LNCAP (cell line): ENCODE results near the gene MEIS2.

Source experiments
- TF ChIP-seq, protein P1 (sequence below): fragments of 450-650 bp; IDR thresholded peaks from 2 replicates; pipeline ENCODE4 v1.5.1; 2017; ENCODE audit warnings: mild to moderate bottlenecking

The MEIS2 gene

GRCh38 chr15:37137221-37137620 is 36.9 kb upstream of the MEIS2 start:
- TF ChIP-seq, protein P1, sequence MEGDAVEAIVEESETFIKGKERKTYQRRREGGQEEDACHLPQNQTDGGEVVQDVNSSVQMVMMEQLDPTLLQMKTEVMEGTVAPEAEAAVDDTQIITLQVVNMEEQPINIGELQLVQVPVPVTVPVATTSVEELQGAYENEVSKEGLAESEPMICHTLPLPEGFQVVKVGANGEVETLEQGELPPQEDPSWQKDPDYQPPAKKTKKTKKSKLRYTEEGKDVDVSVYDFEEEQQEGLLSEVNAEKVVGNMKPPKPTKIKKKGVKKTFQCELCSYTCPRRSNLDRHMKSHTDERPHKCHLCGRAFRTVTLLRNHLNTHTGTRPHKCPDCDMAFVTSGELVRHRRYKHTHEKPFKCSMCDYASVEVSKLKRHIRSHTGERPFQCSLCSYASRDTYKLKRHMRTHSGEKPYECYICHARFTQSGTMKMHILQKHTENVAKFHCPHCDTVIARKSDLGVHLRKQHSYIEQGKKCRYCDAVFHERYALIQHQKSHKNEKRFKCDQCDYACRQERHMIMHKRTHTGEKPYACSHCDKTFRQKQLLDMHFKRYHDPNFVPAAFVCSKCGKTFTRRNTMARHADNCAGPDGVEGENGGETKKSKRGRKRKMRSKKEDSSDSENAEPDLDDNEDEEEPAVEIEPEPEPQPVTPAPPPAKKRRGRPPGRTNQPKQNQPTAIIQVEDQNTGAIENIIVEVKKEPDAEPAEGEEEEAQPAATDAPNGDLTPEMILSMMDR: no peak

GRCh38 chr15:37136666-37137065 is 36.3 kb upstream of the MEIS2 start:
- TF ChIP-seq, protein P1: no peak

- TF ChIP-seq, protein P1: 0 out of 2 replicates have a peak, but pooled peaks have one; percentile 8
Measured at GRCh38 chr15:37135225-37135624, 34.9 kb upstream of the MEIS2 start.

DNA sequence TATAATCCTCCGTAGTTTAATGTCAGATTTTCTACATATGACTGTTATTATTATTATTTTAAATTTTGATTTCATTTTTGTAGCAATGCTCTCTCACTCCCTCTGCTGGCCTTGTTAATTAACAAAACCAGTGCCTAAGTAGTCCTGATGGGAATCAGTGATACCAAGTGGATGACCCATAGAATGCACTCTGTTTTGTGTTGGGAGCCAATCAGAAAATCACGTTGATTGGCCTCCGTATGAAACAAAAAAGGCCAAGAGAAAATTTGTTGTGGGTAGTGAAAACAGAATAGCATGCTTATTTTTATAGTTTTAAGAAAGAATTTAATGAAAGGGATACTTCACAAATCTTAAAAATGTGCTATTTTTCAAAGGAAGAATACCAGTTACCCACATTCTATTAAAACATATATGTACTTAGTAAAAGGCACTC is 34.4 kb upstream of the MEIS2 start:
- TF ChIP-seq, protein P1: peak; percentile 60

- TF ChIP-seq, protein P1: no peak
Measured at GRCh38 chr15:37134244-37134643, 33.9 kb upstream of the MEIS2 start.

DNA sequence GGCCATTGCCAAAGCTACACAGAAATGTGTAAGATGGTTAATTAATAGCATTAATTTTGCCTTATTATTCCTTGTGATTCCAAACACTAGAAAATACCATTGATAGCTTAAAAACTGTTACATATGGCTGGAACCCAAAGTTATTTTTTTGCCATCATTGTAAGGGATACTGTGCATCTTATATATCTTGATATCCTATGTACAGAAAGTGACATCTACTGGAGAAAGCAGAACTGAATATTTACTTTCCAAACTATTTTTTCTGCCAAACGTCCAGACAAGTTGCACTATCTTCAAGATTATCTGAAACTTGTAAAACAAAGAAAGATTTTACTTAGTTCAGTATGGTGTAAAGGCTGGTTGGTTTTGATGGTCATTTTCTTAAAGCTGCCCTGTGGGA is 33.3 kb upstream of the MEIS2 start:
- TF ChIP-seq, protein P1: peak; percentile 56; the same call in 1 of the 2 replicates

GRCh38 chr15:37132826-37133417 is 32.6 kb upstream of the MEIS2 start:
- TF ChIP-seq, protein P1: no peak

DNA sequence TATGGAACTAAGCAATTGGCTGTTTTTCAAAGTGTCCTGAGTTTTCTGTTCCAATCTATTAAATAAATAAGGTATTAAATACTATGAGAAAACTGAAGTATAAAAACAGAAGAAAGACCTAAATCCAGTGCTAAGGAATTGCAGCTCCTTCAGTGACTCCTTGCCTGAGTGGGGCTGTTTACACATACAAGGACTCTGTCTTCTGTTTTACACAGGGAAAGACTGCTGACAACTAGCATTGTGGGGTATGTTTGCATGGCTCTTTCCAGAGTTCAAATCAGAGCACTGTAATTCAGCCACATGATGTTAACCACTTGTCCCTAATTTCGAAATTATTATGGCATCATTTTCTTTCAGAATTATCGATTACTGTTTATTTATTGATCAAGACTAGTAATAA is 31.3 kb upstream of the MEIS2 start:
- TF ChIP-seq, protein P1: no peak
